ENCODE results near the gene AXIN1.
"Not testable (repeated sequence)": the region's sequence is repeated elsewhere in the genome, so short reads cannot be mapped to it uniquely, and the experiment has no call there.

Gene AXIN1

GRCh38 chr16:381012-381788 lies 28.7 kb upstream of the AXIN1 start:
- no peak for DNase-seq

GRCh38 chr16:380762-381011 lies 28.2 kb upstream of the AXIN1 start:
- no peak for DNase-seq

- DNase-seq = peak; percentile 44
Observed at GRCh38 chr16:379961-380761, 27.6 kb upstream of the AXIN1 start.

GRCh38 chr16:379183-379960 lies 26.8 kb upstream of the AXIN1 start:
- DNase-seq = no peak

- no peak for DNase-seq
Observed at GRCh38 chr16:378821-379182, 26.3 kb upstream of the AXIN1 start.

- not testable (repeated sequence) for DNase-seq
Observed at GRCh38 chr16:378113-378820, 25.7 kb upstream of the AXIN1 start.

- DNase-seq = no peak
Observed at GRCh38 chr16:377419-377951, 25.0 kb upstream of the AXIN1 start.

GRCh38 chr16:376817-377418 lies 24.4 kb upstream of the AXIN1 start:
- no peak for DNase-seq

GRCh38 chr16:375927-376816 lies 23.6 kb upstream of the AXIN1 start:
- no peak for DNase-seq

- no peak for DNase-seq
Observed at GRCh38 chr16:375212-375611, 22.7 kb upstream of the AXIN1 start.

GRCh38 chr16:374616-374926 lies 22.0 kb upstream of the AXIN1 start:
- DNase-seq = no peak

- DNase-seq = no peak
Observed at GRCh38 chr16:373848-374615, 21.5 kb upstream of the AXIN1 start.

- DNase-seq = no peak
Observed at GRCh38 chr16:373020-373598, 20.6 kb upstream of the AXIN1 start.

- DNase-seq = no peak
Observed at GRCh38 chr16:372302-372983, 19.9 kb upstream of the AXIN1 start.

- DNase-seq = no peak
Observed at GRCh38 chr16:371515-372301, 19.2 kb upstream of the AXIN1 start.

GRCh38 chr16:370979-371514 lies 18.5 kb upstream of the AXIN1 start:
- no peak for DNase-seq

GRCh38 chr16:370443-370842 lies 17.9 kb upstream of the AXIN1 start, which contains the start of gene MRPL28:
TSS of gene MRPL28 (minus strand) at chr16:370538. CDS start at chr16:370218, 320 bp downstream.
- peak; percentile 93 for DNase-seq

GRCh38 chr16:369866-370436 lies 17.4 kb upstream of the AXIN1 start:
- no peak for DNase-seq

Measured in CD4-positive, alpha-beta T cell treated with Interleukin-4 for 4 hours (primary cell).